Measurements from ENCODE around the gene HMGB4.

HMGB4 gene, protein sequence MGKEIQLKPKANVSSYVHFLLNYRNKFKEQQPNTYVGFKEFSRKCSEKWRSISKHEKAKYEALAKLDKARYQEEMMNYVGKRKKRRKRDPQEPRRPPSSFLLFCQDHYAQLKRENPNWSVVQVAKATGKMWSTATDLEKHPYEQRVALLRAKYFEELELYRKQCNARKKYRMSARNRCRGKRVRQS

DNA sequence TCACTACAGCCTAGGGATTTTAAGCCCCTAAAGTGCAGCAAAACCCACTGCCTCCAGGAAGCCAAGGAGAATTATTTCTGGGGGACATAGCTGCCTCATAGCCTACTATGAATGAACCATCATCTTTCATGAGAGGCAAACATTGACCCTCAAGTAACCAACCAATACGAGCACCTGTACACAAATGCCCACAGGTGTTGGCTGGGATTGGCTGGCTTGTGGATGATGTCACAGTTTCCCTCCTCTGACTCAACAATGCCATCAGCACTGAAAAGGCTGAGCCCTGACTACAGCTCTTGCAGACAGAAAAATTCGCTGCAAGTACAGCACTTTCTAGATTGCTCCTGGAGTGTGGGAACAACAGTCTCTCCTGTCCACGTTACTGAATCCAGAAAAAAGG, at the start of gene HMGB4:
Gene HMGB4 (plus strand): TSS at position 301 of the 400 bp plus-strand sequence. CDS start 113 bp downstream, outside the sequence.
- no peak for DNase-seq

DNA sequence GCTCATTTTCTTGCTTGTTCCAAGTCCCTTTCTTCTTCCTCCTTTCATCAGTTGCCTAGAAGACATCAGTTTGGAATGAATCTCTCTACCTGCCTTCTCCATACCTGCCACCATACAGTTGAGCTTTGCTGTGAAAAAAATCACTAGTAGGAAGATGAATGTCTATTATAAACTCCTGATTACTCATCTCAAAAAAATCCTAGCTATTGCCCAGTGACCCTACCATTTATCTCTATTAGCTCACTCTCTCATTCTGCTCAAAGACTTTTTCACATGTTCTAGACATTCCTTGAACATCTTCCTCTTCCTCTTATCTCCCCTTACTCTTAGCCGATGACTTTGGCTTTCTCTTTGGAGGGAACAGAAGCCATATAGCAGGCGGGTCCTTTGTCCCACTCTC, 49.7 kb upstream of the HMGB4 start:
- DNase-seq, result no peak

GRCh38 chr1:33815061-33815460, 48.8 kb upstream of the HMGB4 start:
- DNase-seq, result no peak

GRCh38 chr1:33818071-33818470, 45.8 kb upstream of the HMGB4 start:
- no peak for DNase-seq

DNA sequence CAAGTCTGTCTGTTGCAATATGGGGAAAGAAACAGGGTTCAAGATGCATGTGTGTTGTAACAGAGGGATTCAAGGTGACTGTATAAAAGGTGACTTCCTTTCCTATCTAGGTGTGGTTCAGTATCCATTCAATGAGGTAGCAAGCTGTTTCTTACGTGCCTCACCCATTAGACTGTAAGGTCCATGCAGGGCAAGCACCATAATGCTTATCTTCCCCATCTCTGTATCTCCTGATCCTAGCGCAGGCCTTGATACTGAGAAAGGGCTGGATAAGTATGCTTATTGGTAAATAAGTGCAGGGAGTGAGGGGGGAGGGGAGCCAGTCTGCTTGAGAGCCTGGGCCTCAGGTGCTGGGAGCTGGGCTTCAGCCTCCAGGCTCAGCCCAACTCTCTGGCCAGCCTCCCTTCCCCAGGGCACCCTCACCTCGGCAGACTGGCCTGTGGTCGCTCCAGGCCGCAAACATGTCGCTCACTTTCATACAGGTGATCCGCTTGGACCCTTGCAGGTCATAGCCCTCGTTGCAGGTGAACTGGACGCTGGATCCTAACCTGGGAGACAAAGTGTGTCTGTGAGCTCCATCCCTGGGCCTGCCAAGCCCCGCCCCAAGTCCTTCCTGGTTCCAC, 44.5 kb upstream of the HMGB4 start:
- DNase-seq, result no peak

- DNase-seq, result no peak
Measured at GRCh38 chr1:33819913-33820311, 44.0 kb upstream of the HMGB4 start.

- no peak for DNase-seq
Measured at GRCh38 chr1:33820804-33821203, 43.1 kb upstream of the HMGB4 start.

DNA sequence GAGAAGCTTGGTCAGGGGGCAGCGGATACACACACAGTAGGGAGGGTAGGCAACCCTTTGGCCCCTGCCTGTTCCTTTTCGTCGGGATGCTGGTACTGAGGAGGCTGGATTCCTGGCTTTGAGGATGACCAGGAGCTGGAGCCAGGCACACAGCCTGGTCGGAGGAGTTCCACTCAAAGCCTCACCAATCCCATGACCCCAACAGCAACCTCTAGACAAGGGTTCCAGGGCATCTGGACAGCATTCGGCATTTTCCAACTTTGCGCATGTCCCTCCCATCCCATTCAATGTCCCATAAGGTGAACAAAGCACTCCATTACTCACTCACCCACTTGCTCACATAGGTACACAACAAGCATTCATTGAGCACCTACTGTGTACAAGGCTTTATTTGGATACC, 42.6 kb upstream of the HMGB4 start:
- no peak for DNase-seq

DNA sequence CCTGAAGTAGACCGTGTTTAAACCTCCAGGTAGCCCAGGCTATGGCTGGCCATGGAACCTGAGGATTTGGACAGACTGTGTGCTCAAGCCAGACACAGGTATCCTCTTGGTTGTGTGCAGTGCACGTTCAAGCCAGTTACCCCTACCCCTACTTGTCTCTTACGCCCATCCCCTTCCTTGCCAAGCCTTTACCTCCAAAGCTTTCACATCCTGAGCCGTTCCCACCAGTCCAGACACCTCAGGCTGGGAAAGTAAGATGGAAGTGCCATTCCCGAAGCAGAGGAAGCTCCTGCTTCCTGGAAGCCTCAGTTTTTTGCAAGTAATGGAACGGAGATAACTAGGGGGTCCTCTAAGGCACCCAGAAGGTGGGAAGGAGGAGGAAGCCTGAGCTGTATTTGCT, 41.5 kb upstream of the HMGB4 start:
- DNase-seq, result no peak

DNA sequence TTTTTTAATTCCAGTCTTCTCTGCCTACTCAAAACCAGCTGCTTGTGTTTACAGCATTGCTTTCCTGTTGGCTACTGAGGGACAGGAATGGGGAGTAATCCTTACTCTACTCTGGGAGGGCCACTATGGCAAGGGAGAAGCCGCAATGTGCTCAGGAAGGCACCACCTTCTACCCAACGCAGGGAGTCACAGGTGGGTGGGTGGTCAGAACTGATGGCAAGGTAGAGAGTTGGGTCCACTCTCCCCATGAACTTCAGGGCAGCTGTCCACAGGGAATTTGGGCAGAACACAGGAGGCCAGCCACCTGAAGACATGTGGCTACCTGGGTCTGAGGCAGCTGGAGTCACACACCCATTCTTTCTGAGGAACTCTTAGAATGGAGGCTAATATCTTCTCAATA, 40.5 kb upstream of the HMGB4 start:
- DNase-seq, result no peak

DNA sequence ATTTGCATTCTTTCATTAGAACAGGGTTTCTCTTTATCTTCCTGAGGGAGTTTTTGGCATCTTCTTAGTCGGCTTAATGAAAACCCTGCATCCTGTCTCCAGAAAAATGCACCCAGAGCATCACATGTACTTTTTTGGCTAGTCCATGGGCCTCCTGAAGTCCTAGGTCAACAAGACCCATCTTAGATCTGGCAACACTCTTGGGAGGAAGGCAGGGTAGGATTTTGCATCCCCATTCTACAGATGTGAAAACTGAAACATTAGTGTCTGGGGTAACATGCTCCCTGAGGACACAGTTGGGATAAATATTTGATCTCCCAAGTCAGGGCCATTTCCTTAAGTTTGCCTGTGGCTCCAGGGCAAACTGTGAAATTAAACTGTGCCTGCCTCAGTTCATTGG, 40.0 kb upstream of the HMGB4 start:
- DNase-seq, result no peak

- no peak for DNase-seq
Measured at GRCh38 chr1:33824321-33824720, 39.6 kb upstream of the HMGB4 start.

- DNase-seq, result no peak
Measured at GRCh38 chr1:33824971-33825370, 38.9 kb upstream of the HMGB4 start.

GRCh38 chr1:33825506-33825905, 38.4 kb upstream of the HMGB4 start:
- no peak for DNase-seq

DNA sequence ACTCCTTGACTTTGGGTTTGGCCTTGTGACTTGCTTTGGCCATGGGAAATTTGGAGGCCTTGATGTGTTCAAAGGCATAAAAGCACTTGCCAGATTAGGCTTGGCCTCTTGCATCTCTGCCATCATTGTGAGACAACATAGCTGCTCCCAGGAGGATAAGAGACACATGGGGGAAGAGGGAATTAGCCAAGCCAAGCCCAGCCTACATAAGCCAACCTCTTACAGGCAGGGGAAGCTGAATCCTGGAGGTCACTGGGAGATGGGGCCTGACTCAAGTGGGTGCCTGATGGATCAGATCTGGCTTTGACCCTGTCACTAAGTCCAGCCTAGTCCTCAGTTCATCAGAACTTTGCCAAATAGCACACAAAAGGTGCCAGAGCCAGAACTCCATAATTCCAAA, 37.6 kb upstream of the HMGB4 start:
- no peak for DNase-seq

- no peak for DNase-seq
Measured at GRCh38 chr1:33826711-33827110, 37.2 kb upstream of the HMGB4 start.

- no peak for DNase-seq
Measured at GRCh38 chr1:33828059-33828458, 35.8 kb upstream of the HMGB4 start.

- no peak for DNase-seq
Measured at GRCh38 chr1:33828654-33829053, 35.2 kb upstream of the HMGB4 start.

- no peak for DNase-seq
Measured at GRCh38 chr1:33836911-33837310, 27.0 kb upstream of the HMGB4 start.

GRCh38 chr1:33837635-33838034, 26.2 kb upstream of the HMGB4 start:
- no peak for DNase-seq

GRCh38 chr1:33841494-33841893, 22.4 kb upstream of the HMGB4 start:
- no peak for DNase-seq

DNA sequence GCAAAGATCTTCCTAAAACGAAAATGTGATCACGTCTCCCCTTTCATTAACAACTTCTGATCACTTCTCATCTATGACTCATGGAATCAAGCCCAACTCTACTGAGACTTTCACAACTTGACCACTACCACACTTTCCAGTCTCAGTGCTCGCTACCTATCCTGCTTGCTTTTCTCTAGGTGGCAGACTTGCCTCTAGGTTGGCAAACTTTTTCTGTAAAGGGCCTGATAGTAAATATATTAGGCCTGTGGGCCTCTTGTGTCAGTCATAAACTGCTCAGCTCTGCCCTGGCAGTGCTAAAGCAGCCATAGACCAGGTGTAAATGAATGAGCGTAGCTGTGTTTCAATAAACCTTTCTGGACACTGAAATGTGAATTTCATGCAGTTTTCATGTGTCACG, 21.5 kb upstream of the HMGB4 start:
- no peak for DNase-seq

DNA sequence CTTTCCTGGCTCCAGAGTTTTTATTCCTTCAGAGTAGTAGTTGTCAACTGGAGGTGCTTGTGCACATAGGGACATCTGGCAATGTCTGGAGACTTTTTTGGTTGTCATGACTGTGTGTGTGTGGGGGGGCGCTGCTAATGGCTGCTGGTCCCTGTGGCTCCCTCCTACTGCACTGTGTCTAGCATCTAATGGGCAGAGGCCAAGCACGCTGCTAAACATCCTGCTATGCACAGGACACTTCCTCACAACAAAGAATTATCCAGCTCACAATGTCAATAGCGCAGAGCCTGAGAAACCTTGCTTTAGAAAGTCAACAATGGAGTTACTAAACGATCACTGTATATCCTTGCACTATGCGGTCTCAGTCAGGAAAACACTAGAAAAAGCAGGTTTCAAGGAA, 19.7 kb upstream of the HMGB4 start:
- DNase-seq, result no peak

- DNase-seq, result no peak
Measured at GRCh38 chr1:33846861-33847260, 17.0 kb upstream of the HMGB4 start.

DNA sequence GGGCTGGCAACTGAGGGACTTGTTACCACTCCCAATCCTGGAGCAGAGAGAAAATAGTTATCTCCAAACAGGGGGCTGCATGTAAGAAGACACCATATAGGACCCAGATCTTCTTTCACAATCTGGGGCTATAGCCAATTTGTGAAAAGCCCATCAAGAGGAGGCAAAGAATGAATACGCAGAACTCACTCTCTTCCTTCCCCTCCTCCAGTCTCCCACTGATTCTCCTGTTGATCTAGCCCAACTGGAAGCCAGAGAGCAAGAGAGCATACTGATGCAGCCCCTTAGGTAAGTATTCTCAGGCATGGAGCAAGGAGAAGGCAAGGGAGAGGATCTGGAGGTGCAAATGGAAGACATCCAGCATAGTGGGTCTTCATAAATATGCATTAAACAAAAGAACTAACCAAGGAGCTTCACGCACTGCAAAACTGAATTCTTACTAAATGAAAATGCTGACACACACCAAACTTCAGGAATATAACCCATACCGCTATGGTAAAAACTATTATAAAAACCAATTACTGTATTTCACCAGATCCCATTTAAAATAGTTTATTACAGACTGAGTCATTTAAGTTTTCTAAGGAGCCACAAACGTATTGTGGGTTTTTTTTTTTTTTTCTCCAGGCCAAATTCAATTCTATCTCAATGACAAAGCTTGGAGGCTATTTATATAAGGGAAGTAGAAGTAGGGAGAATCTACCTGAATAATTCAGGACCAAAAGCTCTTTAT, 15.5 kb upstream of the HMGB4 start:
- DNase-seq, result no peak
